ENCODE results near the gene GORASP2. TPM values are rescaled to one million over a fixed set of nuclear protein-coding genes. Genes with fewer than 3 reads are reported as not detected.

Gene GORASP2
- total RNA-seq, 2 experiments from 2014 or later = 64.5 to 73.7 TPM

- CTCF ChIA-PET = interaction anchor here (0.6 to 1.5 kb wide), 4 partner anchors 14 to 473 kb away, joined by 3 to 5 read pairs (median 4); partner anchors contain the start of gene GORASP2
- POLR2A ChIA-PET = no interaction called here
- no peak for DNase-seq
- H3K27ac Mint-ChIP-seq = no peak overlapping the region
- no peaks in the 10 kb centered on the region for H3K9me3 Mint-ChIP-seq
- H3K36me3 Mint-ChIP-seq = peaks cover 10% of the 10 kb centered on the region
- no peaks in the 10 kb centered on the region for H3K27me3 Mint-ChIP-seq
- H3K4me1 Mint-ChIP-seq (ENCODE audit: low read depth) = peaks cover 64% of the 10 kb centered on the region
- intact Hi-C loops (cut with micrococcal nuclease) = no loop called here
- no peak overlapping the region for H3K4me3 Mint-ChIP-seq
Observed at GRCh38 chr2:170943041-170943440, 14.0 kb downstream of the GORASP2 start.

GRCh38 chr2:170943596-170943995, 14.5 kb downstream of the GORASP2 start:
- no peak for DNase-seq
- Mint-ChIP-seq H3K4me1 (ENCODE audit: low read depth) (peaks cover 59% of the 10 kb centered on the region), H3K27me3 (no peaks in the 10 kb centered on the region), H3K4me3 (no peak overlapping the region), H3K9me3 (no peaks in the 10 kb centered on the region), H3K27ac (no peak overlapping the region), H3K36me3 (peaks cover 10% of the 10 kb centered on the region)
- POLR2A ChIA-PET = no interaction called here
- CTCF ChIA-PET = interaction anchor here (0.6 to 1.5 kb wide), 4 partner anchors 15 to 473 kb away, joined by 3 to 5 read pairs (median 4); partner anchors contain the start of gene GORASP2
- intact Hi-C loops (cut with micrococcal nuclease) = no loop called here

- intact Hi-C loops (cut with micrococcal nuclease) = no loop called here
- ChIA-PET POLR2A (interaction anchor here (1.5 kb wide), 1 partner anchor 16 kb away, joined by 3 read pairs; the partner anchor contains the start of gene GORASP2), CTCF (interaction anchor here (1.5 to 1.7 kb wide), 2 partner anchors 15 to 16 kb away, joined by 5 to 6 read pairs; partner anchors contain the start of gene GORASP2)
- no peak for DNase-seq
- H3K9me3 Mint-ChIP-seq = no peaks in the 10 kb centered on the region
- no peak overlapping the region for H3K27ac Mint-ChIP-seq
- peaks cover 52% of the 10 kb centered on the region for H3K4me1 Mint-ChIP-seq (ENCODE audit: low read depth)
- H3K36me3 Mint-ChIP-seq = peaks cover 11% of the 10 kb centered on the region
- H3K4me3 Mint-ChIP-seq = no peak overlapping the region
- no peaks in the 10 kb centered on the region for H3K27me3 Mint-ChIP-seq
Observed at GRCh38 chr2:170944545-170944944, 15.5 kb downstream of the GORASP2 start.

DNA sequence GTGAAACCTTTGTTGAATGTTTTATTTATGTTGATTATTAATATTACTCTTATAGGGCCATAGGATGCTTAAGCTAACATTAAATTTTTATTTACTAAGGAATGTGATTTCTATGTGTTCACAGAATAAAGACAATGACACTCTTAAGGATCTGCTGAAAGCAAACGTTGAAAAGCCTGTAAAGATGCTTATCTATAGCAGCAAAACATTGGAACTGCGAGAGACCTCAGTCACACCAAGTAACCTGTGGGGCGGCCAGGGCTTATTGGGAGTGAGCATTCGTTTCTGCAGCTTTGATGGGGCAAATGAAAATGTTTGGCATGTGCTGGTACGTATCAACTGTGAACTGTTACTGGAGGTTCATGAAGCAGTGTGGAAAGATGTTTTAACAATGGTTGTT, 20.4 kb downstream of the GORASP2 start:
- H3K36me3 Mint-ChIP-seq = peaks cover 41% of the 10 kb centered on the region
- H3K27me3 Mint-ChIP-seq = no peaks in the 10 kb centered on the region
- H3K9me3 Mint-ChIP-seq = no peaks in the 10 kb centered on the region
- ChIA-PET POLR2A (interaction anchor here (0.8 kb wide), 1 partner anchor 21 kb away, joined by 3 read pairs; no protein-coding TSS in a partner anchor), CTCF (interaction anchor here (1.2 kb wide), 1 partner anchor 24 kb away, joined by 3 read pairs; no protein-coding TSS in a partner anchor)
- intact Hi-C loops (cut with micrococcal nuclease) = no loop called here
- H3K4me1 Mint-ChIP-seq (ENCODE audit: low read depth) = peaks cover 20% of the 10 kb centered on the region
- DNase-seq = no peak
- H3K27ac Mint-ChIP-seq = no peak overlapping the region
- H3K4me3 Mint-ChIP-seq = no peak overlapping the region

DNA sequence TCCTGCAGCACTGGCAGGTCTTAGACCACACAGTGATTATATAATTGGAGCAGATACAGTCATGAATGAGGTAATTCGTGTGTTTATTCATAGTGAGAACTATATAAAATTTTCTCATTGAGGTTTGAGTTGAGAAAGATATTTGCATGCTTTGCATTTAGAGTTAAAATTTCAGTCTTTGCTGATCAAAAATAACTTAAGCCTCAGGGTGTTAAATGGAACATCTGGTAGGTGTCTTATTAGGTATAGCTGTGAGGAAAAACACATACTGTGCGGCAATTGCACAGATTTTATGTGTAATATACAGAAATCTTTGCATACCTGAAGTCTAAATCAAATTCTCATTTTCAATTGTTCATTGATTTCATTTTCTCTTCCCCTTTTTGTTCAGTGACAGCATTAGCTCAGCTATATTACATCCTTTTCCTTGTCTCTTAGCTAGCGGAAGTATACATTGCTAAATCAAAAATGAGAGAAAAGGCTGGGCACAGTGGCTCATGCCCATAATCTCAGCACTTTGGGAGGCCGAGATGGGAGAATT, 21.2 kb downstream of the GORASP2 start:
- Mint-ChIP-seq H3K4me1 (ENCODE audit: low read depth) (peaks cover 14% of the 10 kb centered on the region), H3K9me3 (no peaks in the 10 kb centered on the region), H3K27ac (no peak overlapping the region), H3K27me3 (no peaks in the 10 kb centered on the region), H3K36me3 (peaks cover 48% of the 10 kb centered on the region), H3K4me3 (no peak overlapping the region)
- ChIA-PET CTCF (no interaction called here), POLR2A (interaction anchor here (0.6 kb wide), 1 partner anchor 213 kb away, joined by 4 read pairs; no protein-coding TSS in a partner anchor)
- intact Hi-C loops (cut with micrococcal nuclease) = no loop called here
- DNase-seq = no peak

DNA sequence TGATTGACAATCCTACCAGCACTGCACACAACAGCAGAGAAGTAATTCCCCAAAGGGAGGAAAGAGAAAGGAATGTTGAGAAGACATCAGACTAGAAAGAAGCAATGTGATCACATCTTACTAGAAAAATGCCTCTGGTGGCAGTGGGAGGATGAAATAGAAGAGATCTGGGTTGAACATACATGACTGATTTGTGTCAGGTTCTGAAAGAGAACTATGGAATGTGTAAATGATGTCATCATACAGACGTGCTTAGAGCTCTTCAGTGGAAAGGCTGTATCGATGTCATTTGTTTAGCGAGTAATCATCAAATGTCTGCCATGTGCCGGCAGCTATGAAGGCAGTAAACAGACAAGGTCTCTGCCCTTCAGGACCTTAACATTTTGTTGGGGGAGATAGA, 24.9 kb downstream of the GORASP2 start:
- H3K27me3 Mint-ChIP-seq = no peaks in the 10 kb centered on the region
- POLR2A ChIA-PET = no interaction called here
- H3K9me3 Mint-ChIP-seq = no peaks in the 10 kb centered on the region
- no peak for DNase-seq
- H3K27ac Mint-ChIP-seq = no peak overlapping the region
- peaks cover 59% of the 10 kb centered on the region for H3K36me3 Mint-ChIP-seq
- no peak overlapping the region for H3K4me3 Mint-ChIP-seq
- CTCF ChIA-PET = interaction anchor here (1.5 kb wide), 1 partner anchor 19 kb away, joined by 3 read pairs; no protein-coding TSS in a partner anchor
- intact Hi-C loops (cut with micrococcal nuclease) = no loop called here
- peaks cover 8% of the 10 kb centered on the region for H3K4me1 Mint-ChIP-seq (ENCODE audit: low read depth)

- ChIA-PET POLR2A (no interaction called here), CTCF (interaction anchor here (0.7 kb wide), 1 partner anchor 41 kb away, joined by 3 read pairs; no protein-coding TSS in a partner anchor)
- no peaks in the 10 kb centered on the region for H3K9me3 Mint-ChIP-seq
- H3K36me3 Mint-ChIP-seq = peaks cover 45% of the 10 kb centered on the region
- intact Hi-C loops (cut with micrococcal nuclease) = no loop called here
- H3K4me3 Mint-ChIP-seq = no peak overlapping the region
- H3K27ac Mint-ChIP-seq = no peak overlapping the region
- DNase-seq = no peak
- H3K4me1 Mint-ChIP-seq (ENCODE audit: low read depth) = no peaks in the 10 kb centered on the region
- H3K27me3 Mint-ChIP-seq = no peaks in the 10 kb centered on the region
Observed at GRCh38 chr2:170963386-170963785, 34.3 kb downstream of the GORASP2 start.

- Mint-ChIP-seq H3K36me3 (peaks cover 41% of the 10 kb centered on the region), H3K4me3 (no peak overlapping the region), H3K27me3 (no peaks in the 10 kb centered on the region), H3K9me3 (no peaks in the 10 kb centered on the region), H3K27ac (no peak overlapping the region), H3K4me1 (ENCODE audit: low read depth) (no peaks in the 10 kb centered on the region)
- CTCF ChIA-PET = interaction anchor here (0.6 kb wide), 1 partner anchor 748 kb away, joined by 3 read pairs; no protein-coding TSS in a partner anchor
- intact Hi-C loops (cut with micrococcal nuclease) = no loop called here
- POLR2A ChIA-PET = no interaction called here
- no peak for DNase-seq
Observed at GRCh38 chr2:170965446-170966225, 36.6 kb downstream of the GORASP2 start.

DNA sequence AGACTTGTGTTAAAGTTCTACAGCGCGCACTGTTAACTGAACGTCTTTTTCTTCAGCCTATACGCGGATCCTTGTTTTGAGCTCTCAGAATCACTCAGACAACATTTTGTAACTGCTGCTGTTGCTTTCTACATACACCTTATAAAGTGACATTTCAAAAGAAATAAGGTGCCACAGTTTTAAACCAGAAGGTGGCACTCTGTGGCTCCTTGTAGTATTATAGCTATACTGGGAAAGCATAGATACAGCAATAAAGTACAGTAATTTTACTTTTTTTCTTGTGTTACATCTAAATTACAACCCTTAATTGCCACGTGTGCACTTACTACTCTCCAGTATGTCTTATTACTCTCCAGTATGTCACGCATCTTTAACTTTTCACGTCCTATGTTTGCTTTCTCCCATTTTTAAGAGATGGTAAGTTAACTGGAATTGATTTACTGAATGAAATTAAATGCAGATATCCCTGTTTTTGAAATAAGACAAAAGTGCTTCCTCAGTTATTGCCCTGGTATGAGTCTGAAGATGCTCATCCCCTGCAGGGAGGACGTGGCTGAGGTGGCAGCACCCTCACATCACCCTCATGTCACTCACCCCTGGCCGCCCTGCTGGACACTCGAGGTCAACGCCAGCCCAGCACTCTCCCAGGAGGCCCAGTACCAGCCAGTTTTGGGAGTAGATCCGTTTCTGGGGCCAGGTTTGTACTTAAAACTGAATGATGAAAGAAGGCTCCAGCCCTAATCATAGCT, 37.8 kb downstream of the GORASP2 start:
- Mint-ChIP-seq H3K27ac (no peak overlapping the region), H3K27me3 (no peaks in the 10 kb centered on the region), H3K36me3 (peaks cover 34% of the 10 kb centered on the region), H3K4me1 (ENCODE audit: low read depth) (no peaks in the 10 kb centered on the region), H3K9me3 (no peaks in the 10 kb centered on the region), H3K4me3 (no peak overlapping the region)
- DNase-seq = no peak
- intact Hi-C loops (cut with micrococcal nuclease) = no loop called here
- CTCF ChIA-PET = interaction anchor here (1.1 kb wide), 1 partner anchor 35 kb away, joined by 3 read pairs; no protein-coding TSS in a partner anchor
- POLR2A ChIA-PET = no interaction called here

GRCh38 chr2:170967553-170967952, 38.5 kb downstream of the GORASP2 start:
- peaks cover 4% of the 10 kb centered on the region for H3K4me1 Mint-ChIP-seq (ENCODE audit: low read depth)
- H3K9me3 Mint-ChIP-seq = no peaks in the 10 kb centered on the region
- no peak overlapping the region for H3K27ac Mint-ChIP-seq
- no peak for DNase-seq
- ChIA-PET CTCF (interaction anchor here (1.1 kb wide), 1 partner anchor 36 kb away, joined by 3 read pairs; no protein-coding TSS in a partner anchor), POLR2A (no interaction called here)
- H3K27me3 Mint-ChIP-seq = no peaks in the 10 kb centered on the region
- H3K36me3 Mint-ChIP-seq = peaks cover 29% of the 10 kb centered on the region
- no peak overlapping the region for H3K4me3 Mint-ChIP-seq
- intact Hi-C loops (cut with micrococcal nuclease) = no loop called here

- H3K4me1 Mint-ChIP-seq (ENCODE audit: low read depth) = peaks cover 10% of the 10 kb centered on the region
- no peak for DNase-seq
- ChIA-PET CTCF (interaction anchor here (1.0 kb wide), 1 partner anchor 190 kb away, joined by 3 read pairs; no protein-coding TSS in a partner anchor), POLR2A (interaction anchor here (0.6 kb wide), 1 partner anchor 31 kb away, joined by 3 read pairs; no protein-coding TSS in a partner anchor)
- no peak overlapping the region for H3K27ac Mint-ChIP-seq
- no peaks in the 10 kb centered on the region for H3K9me3 Mint-ChIP-seq
- H3K36me3 Mint-ChIP-seq = peaks cover 26% of the 10 kb centered on the region
- no peaks in the 10 kb centered on the region for H3K27me3 Mint-ChIP-seq
- no peak overlapping the region for H3K4me3 Mint-ChIP-seq
- intact Hi-C loops (cut with micrococcal nuclease) = no loop called here
Observed at GRCh38 chr2:170968205-170969003, 39.4 kb downstream of the GORASP2 start.

Data from activated CD4-positive, alpha-beta memory T cell treated with anti-CD3 and anti-CD28 coated beads for 36 hours (primary cell).